Cardiac septum (tissue), 1 donor: ENCODE results near the gene TNFSF9. TPM values are rescaled to one million over a fixed set of nuclear protein-coding genes. Genes with fewer than 3 reads are reported as not detected.

Experiments
- DNase-seq: peaks from one replicate; pipeline ENCODE4 v3.0.0-alpha.2; 2020; ENCODE audit warnings: low spot score
- intact Hi-C: fragments of 100-400 bp; cut with DNase I; formaldehyde crosslinking; loops from one replicate; pipeline ENCODE4 v1.14.0; 2022
- long read RNA-seq: library from polyadenylated mRNA; unstranded; transcript quantifications from one replicate; pipeline ENCODE4 v2.0.0, GENCODE V29; 2021
- total RNA-seq: library from RNA; stranded (reverse); fragmentation: NEBNext Ultra II Directional; extraction: Animal tissue kit (Norgen Biotek cat#: 25700); gene quantifications from one replicate; pipeline ENCODE4 v1.2.1, GENCODE V29; 2021
- donor health status: DM: no; HTN: no; CAD: no.

The TNFSF9 gene
- total RNA-seq = not detected
- long read RNA-seq = 0 reads

- peak; percentile 93 for DNase-seq
- intact Hi-C loops = no loop called here
These were observed at the start of gene TNFSF9 for GRCh38 chr19:6530386-6531162. TSS of gene TNFSF9 (plus strand) at chr19:6531026. CDS start at chr19:6531037, 11 bp downstream.

DNA sequence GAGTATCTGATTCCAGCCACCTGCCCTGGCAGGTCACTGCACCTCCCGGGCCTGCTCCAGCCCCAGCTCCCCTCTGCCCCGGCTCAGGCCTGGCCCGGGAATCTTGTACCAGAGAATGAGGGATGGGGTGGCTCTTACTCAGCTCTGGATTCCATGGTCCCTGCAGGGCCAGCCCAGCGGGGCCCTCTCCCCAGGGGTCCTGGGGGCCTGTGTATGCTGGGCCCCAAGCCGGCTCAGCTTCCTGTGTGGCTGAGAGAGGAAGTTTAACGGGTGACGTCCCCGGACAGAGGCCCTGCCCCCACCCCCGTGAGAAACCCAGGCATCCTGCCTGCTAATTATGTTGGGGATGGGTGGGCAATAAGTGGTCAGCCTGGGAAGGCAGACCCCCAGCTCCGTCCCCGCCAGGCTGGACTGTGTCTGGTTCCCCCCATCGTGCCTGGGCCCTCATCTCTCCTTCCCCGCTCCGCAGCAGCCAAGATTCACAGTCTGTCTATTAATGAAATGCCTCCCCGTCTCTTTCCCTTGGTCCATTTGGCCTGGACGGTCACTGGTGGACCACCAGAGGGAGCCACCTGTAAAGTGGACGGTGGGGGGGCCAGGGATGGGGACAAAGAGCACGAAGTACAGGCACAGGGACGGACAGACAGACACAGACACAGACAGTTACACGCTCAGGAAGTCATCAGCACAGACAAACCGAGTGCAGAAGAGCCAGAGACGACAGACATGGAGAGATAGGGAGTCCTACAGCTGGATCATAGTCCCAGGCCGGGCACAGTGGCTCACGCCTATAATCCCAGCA is 49.1 kb upstream of the TNFSF9 start, which contains the start of gene DENND1C:
Gene DENND1C (minus strand): TSS at position 247 of the 802 bp plus-strand sequence. CDS start 92 bp downstream, at position 155.
- intact Hi-C loops = no loop called here
- DNase-seq = peak; percentile 87

DNA sequence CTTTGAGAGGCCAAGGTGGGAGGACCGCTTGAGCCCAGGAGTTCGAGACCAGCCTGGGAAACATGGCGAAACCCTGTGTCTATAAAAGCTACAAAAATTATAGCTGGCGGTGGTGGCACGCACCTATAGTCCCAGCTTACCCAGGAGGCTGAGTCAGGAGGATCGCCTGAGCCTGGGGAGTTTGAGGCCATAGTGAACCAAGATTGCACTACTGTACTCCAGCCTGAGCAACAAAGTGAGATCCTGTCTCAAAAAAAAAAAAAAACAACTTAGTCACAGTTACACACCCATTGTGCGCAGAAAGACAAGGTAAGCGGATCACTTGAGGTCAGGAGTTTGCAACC is 48.5 kb upstream of the TNFSF9 start:
- DNase-seq = no peak
- intact Hi-C loops = no loop called here

DNA sequence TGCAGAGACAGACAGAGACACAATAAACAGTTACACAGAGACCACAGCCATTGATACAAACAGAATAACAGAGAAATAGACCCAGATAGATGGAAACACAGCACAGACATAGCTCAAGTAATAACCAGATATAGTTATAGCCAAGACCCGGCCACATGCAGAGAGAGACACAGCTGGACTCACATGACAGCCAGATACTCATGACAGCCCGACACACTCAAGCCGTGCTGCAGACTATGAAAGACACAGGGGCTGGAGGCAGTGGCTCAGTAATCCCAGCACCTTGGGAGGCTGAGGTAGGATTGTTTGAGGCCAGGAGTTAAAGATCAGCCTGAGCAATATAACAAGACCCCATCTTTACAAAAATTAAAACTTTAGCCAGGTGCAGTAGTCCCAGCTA is 47.6 kb upstream of the TNFSF9 start:
- intact Hi-C loops = no loop called here
- no peak for DNase-seq

DNA sequence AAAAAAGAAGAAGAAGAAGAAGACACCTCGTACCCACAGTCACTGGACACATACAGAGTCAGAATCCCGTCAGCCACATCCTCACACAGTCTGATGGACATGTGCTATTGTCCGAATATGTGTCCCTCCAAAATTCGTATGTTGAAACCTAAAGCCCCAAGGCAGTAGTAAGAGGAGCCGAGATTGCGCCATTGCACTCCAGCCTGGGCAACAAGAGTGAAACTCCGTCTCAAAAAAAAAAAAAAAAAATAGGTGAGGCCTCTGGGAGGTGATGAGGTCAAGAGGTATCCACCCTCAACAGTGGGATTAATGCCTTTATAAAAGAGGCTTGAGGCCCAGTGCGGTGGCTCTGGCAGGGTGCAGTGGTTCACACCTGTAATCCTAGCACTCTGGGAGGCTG is 46.6 kb upstream of the TNFSF9 start:
- DNase-seq = no peak
- intact Hi-C loops = no loop called here

DNA sequence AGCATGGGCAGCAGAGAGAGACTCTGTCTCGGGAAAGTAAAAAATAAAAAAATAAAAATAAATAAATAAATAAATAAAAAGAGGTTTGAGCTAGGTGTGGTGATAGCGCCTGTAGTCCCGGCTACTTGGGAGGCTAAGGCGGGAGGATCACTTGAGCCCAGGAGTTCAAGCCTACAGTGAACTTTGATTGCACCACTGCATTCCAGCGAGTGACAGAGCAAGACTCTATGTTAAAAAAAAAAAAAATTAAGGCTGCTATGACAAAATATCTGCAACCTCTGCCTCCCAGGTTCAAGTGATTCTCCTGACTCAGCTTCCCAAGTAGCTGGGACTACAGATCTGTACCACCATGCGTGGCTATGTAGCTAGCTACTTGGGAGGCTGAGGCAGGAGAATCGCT is 46.0 kb upstream of the TNFSF9 start:
- intact Hi-C loops = no loop called here
- DNase-seq = no peak

DNA sequence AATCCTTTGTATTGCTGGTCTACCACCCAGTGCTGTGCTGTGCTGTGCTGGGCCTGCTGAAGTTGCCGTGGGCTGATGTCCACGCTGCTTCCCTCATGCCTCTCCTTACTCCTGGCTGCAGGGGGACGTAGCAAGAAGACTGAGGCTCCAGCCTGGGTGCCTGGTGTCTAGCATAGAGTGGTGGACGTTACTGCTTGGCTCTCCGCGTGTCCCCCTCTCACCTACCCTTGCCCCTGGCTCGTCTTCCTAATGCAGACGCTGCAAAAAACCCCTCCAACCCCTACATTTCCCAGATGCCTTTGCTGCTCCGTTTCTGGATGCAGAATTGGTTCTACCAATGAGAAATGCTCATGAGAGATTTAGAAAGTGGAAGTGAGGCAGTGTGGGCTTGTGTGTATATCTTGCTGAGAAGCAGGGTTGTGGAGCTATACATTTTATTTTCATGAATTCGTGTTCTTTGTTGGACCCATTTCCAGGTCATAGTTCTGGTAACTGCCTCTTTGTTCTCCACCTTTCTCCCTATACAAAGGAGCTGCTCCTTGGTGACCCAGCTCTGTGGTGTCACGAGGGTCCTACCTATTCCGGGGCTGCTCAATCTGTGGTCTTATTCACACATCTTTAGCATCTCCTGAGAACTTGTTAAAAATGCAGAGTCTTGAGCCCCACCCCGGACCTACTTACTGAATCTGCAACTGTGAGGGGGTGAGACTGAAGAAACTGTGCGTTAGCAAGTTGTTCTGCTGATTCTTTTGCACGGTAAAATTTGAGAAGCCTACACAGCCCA is 41.4 kb upstream of the TNFSF9 start:
- intact Hi-C loops = no loop called here
- no peak for DNase-seq

DNA sequence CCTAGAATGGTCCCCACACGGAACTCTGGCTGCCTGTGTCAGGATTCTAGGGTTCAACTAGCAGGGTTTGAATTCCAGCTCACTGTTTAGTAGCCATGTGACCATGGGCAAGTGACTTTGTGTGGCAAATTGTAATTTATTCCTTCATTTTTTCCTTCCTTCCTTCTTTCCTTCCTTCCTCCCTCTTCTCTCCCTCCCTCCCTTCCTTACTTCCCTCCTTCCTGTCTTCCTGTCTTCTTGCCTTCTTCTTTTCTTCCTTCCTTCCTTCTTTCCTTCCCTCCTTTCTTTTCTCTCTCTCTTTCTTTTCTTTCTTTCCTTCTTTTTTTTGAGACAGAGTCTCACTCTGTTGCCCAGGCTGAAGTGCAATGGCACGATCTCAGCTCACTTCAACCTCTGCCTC is 40.7 kb upstream of the TNFSF9 start:
- intact Hi-C loops = no loop called here
- DNase-seq = no peak

DNA sequence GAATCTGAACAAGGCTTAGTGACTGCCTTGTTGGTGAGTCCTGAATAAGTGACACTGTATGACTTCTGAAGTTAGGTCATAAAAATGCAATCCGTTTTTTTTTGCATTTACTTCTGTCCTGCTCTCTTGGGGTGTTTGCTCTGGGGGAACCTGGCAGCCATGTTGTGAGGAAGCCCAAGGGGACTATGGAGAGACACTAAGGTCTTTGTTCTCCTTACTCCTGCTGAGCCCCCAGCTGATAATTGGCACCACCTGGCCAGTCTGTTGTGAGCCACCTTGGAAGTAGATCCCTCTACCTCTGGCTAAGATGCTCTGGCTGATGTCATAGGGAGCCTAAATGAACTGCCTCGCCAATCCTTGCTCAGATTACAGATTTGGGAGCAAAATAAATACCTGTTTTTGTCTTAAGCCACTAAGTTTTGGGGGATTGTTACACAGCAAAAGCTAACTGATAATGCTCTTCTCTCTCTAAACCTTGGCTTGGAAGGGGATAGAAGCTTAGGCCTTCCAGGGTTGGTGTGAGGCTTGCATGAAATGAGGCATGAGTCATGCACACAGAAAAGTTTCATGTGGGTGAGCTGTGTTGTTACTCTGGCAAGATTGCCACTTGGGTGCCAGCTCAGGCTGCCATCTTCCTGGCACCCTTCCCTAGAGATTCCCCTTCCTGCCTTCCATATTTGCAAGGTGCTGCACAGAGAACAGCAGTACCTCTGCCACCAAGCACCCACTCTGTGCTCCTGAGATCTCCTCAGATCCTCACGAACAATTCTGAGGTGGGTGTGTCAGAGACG is 38.8 kb upstream of the TNFSF9 start:
- intact Hi-C loops = no loop called here
- DNase-seq = no peak

DNA sequence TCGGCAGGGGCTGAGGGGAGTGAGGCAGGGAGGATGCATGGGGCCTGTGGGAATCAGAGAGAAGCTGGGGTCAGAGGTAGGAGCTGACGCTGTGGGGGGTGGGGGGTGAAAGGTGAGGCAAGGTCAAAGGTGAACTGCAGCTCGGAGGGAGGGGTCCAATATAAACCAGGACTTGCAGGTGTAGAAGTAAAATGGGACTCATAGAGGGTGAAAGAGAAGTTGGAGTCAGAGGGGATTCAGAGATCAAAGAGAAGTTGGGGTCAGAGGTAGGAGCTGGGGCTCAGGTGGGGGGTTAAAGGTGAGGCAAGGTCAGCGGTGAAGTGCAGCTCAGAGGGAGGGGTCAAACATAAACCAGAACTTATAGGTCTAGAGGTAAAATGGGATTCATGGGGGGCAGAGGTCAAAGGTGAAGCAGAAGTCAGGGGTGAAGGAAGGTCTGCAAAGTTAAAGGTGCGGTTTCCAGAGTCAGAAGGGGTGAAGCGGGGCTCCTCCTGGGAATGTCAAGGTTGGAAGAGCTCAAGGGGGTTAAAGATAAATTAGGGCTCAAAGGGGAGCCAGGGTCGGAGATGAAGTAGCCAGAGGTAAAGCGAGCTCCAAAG is 36.3 kb upstream of the TNFSF9 start:
- no peak for DNase-seq
- intact Hi-C loops = no loop called here

DNA sequence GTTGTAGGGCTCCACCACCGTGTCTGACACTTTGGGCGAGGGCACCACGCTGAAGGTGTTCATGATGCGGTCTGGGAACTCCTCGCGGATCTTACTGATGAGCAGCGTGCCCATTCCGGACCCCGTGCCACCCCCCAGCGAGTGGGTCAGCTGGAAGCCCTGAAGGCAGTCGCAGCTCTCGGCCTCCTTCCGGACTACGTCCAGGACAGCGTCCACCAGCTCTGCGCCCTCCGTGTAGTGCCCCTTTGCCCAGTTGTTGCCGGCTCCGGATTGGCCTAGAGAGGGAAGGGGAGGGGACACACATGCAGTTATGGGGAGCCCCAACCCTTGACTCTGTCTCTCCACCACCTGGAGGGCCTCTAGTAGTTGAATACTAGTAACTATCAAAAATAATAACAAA is 34.9 kb upstream of the TNFSF9 start:
- intact Hi-C loops = no loop called here
- DNase-seq = no peak

- intact Hi-C loops = no loop called here
- no peak for DNase-seq
These were observed 32.4 kb upstream of the TNFSF9 start for GRCh38 chr19:6498294-6499036.

DNA sequence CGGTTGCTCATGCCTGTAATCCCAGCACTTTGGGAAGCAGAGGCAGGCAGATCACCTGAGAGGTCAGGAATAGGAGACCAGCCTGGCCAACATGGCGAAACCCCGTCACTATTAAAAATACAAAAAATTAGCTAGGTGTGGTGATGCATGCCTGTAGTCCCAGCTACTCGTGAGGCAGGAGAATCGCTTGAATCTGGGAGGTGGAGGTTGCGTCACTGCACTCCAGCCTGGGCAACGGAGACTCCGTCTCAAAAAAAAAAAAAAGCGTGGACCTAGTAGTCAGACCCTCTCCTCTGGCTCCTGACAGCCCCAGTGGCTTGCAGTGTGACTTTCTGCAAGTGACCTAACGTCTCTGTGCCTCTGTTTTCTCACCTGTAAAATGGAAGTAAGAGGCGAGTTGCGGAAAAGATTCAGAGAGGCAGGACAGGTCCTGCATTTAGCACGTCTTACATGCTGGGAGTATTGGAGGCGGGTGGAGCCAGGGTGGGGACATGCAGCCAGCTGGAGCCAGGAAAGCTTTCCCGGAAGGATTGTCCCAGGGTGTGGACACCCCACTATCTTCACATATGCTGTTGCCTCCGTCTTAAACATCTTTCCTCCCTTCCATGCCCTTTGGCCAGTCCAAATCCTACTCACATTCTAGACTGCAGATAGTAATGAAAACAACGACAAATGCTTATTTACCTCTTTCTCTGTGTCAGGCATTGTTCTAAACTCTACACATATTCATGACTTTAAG is 31.6 kb upstream of the TNFSF9 start:
- no peak for DNase-seq
- intact Hi-C loops = no loop called here

- intact Hi-C loops = no loop called here
- DNase-seq = no peak
These were observed 29.7 kb upstream of the TNFSF9 start for GRCh38 chr19:6500837-6501739.

GRCh38 chr19:6501740-6502648 is 28.8 kb upstream of the TNFSF9 start, which contains the start of gene TUBB4A:
TSS of gene TUBB4A (minus strand) at chr19:6502309. CDS start at chr19:6502212, 97 bp downstream.
- DNase-seq = no peak
- intact Hi-C loops = no loop called here
